ENCODE data around the gene NT5C1B. TPM values are rescaled to one million over a fixed set of nuclear protein-coding genes. Genes with fewer than 3 reads are reported as not detected.

Gene NT5C1B
- total RNA-seq, 2 donors from 2014 or later, result not detected

- no peak overlapping the region for H3K27ac Mint-ChIP-seq
- no peaks in the 10 kb centered on the region for H3K9me3 Mint-ChIP-seq
- H3K36me3 Mint-ChIP-seq (ENCODE audit: low read depth), result no peaks in the 10 kb centered on the region
- Histone ChIP-seq H3K4me1 (ENCODE audit: control insufficient read depth, insufficient read depth, low read length) (no peaks in the 10 kb centered on the region), H3K4me3 (ENCODE audit: low read length) (no peak overlapping the region), H3K27ac (ENCODE audit: low read depth, low read length) (no peak overlapping the region), H3K27me3 (ENCODE audit: control insufficient read depth, insufficient read depth, low read length, poor library complexity, severe bottlenecking) (no peaks in the 10 kb centered on the region), H3K9ac (ENCODE audit: extremely low read depth, low read length, poor library complexity, severe bottlenecking) (no peak overlapping the region), H3K36me3 (ENCODE audit: control insufficient read depth, insufficient read depth, low read length) (no peaks in the 10 kb centered on the region), H3K9me3 (ENCODE audit: control insufficient read depth, low read length) (no peaks in the 10 kb centered on the region)
- H3K27me3 Mint-ChIP-seq (ENCODE audit: insufficient read depth), result no peaks in the 10 kb centered on the region
- WGBS, 2 experiments (ENCODE audit: insufficient coverage in 1 of 2, insufficient read length in 1 of 2), result 93 to 94% methylated on average over 2 to 5 of the region's 5 CpGs
- no peaks in the 10 kb centered on the region for H3K4me1 Mint-ChIP-seq
- DNase-seq, result no peak
- no peak overlapping the region for H3K4me3 Mint-ChIP-seq
- no peak for TF ChIP-seq CTCF (conservative IDR thresholded peaks at IDR 0.05)
Observed at GRCh38 chr2:18597618-18598017, 8.2 kb upstream of the NT5C1B start.

GRCh38 chr2:18596993-18597392 is 7.6 kb upstream of the NT5C1B start:
- no peak for TF ChIP-seq CTCF (conservative IDR thresholded peaks at IDR 0.05)
- H3K4me3 Mint-ChIP-seq, result no peak overlapping the region
- Histone ChIP-seq H3K27me3 (ENCODE audit: control insufficient read depth, insufficient read depth, low read length, poor library complexity, severe bottlenecking) (no peaks in the 10 kb centered on the region), H3K27ac (ENCODE audit: low read depth, low read length) (no peak overlapping the region), H3K4me3 (ENCODE audit: low read length) (no peak overlapping the region), H3K36me3 (ENCODE audit: control insufficient read depth, insufficient read depth, low read length) (no peaks in the 10 kb centered on the region), H3K9me3 (ENCODE audit: control insufficient read depth, low read length) (no peaks in the 10 kb centered on the region), H3K4me1 (ENCODE audit: control insufficient read depth, insufficient read depth, low read length) (no peaks in the 10 kb centered on the region), H3K9ac (ENCODE audit: extremely low read depth, low read length, poor library complexity, severe bottlenecking) (no peak overlapping the region)
- no peak overlapping the region for H3K27ac Mint-ChIP-seq
- no peaks in the 10 kb centered on the region for H3K27me3 Mint-ChIP-seq (ENCODE audit: insufficient read depth)
- 93 to 97% methylated on average over 3 of the region's 3 CpGs for WGBS, 2 experiments (ENCODE audit: insufficient coverage in 1 of 2, insufficient read length in 1 of 2)
- no peak for DNase-seq
- H3K9me3 Mint-ChIP-seq, result no peaks in the 10 kb centered on the region
- no peaks in the 10 kb centered on the region for H3K36me3 Mint-ChIP-seq (ENCODE audit: low read depth)
- no peaks in the 10 kb centered on the region for H3K4me1 Mint-ChIP-seq

- no peaks in the 10 kb centered on the region for H3K4me1 ChIP-seq (ENCODE audit: control insufficient read depth, insufficient read depth, low read length)
- TF ChIP-seq CTCF (conservative IDR thresholded peaks at IDR 0.05), result no peak
- Mint-ChIP-seq H3K27ac (peak overlapping the region; percentile 1), H3K4me3 (no peak overlapping the region), H3K4me1 (no peaks in the 10 kb centered on the region), H3K27me3 (ENCODE audit: insufficient read depth) (no peaks in the 10 kb centered on the region), H3K9me3 (no peaks in the 10 kb centered on the region), H3K36me3 (ENCODE audit: low read depth) (no peaks in the 10 kb centered on the region)
- H3K9me3 ChIP-seq (ENCODE audit: control insufficient read depth, low read length), result no peaks in the 10 kb centered on the region
- no peak overlapping the region for H3K4me3 ChIP-seq (ENCODE audit: low read length)
- H3K27me3 ChIP-seq (ENCODE audit: control insufficient read depth, insufficient read depth, low read length, poor library complexity, severe bottlenecking), result no peaks in the 10 kb centered on the region
- no peak overlapping the region for H3K27ac ChIP-seq (ENCODE audit: low read depth, low read length)
- no peak for DNase-seq
- WGBS, 2 experiments (ENCODE audit: insufficient coverage in 1 of 2, insufficient read length in 1 of 2), result 81 to 88% methylated on average over 1 of the region's 1 CpG
- no peaks in the 10 kb centered on the region for H3K36me3 ChIP-seq (ENCODE audit: control insufficient read depth, insufficient read depth, low read length)
- no peak overlapping the region for H3K9ac ChIP-seq (ENCODE audit: extremely low read depth, low read length, poor library complexity, severe bottlenecking)
Observed at GRCh38 chr2:18593496-18593895, 4.1 kb upstream of the NT5C1B start.
